VCaP (cell line): ENCODE measurements around the gene ARRDC2.
A peak's percentile ranks its signal among the peaks of the same experiment; 100 is the strongest.
"Not testable (repeated sequence)": the region's sequence is repeated elsewhere in the genome, so short reads cannot be mapped to it uniquely, and the experiment has no call there.

ENCODE experiments used
- H3K27ac ChIP-seq: fragments of 450-650 bp; 2 replicates; pipeline ENCODE4 v1.5.1; 2017
- CTCF ChIP-seq: fragments of 450-650 bp; conservative IDR thresholded peaks from 2 replicates; pipeline ENCODE4 v1.5.1; 2017; ENCODE audit warnings: mild to moderate bottlenecking, moderate library complexity

ARRDC2 gene

GRCh38 chr19:17977488-17977887 lies 30.5 kb upstream of the ARRDC2 start:
- no peak for TF ChIP-seq CTCF
- 0 out of 2 replicates have a peak overlapping the region, but pooled peaks have one; percentile 16 for H3K27ac ChIP-seq

GRCh38 chr19:17981611-17982010 lies 26.4 kb upstream of the ARRDC2 start:
- H3K27ac ChIP-seq = no peak overlapping the region
- TF ChIP-seq CTCF = no peak

- TF ChIP-seq CTCF = no peak
- no peak overlapping the region for H3K27ac ChIP-seq
Observed at GRCh38 chr19:17982430-17982829, 25.5 kb upstream of the ARRDC2 start.

DNA sequence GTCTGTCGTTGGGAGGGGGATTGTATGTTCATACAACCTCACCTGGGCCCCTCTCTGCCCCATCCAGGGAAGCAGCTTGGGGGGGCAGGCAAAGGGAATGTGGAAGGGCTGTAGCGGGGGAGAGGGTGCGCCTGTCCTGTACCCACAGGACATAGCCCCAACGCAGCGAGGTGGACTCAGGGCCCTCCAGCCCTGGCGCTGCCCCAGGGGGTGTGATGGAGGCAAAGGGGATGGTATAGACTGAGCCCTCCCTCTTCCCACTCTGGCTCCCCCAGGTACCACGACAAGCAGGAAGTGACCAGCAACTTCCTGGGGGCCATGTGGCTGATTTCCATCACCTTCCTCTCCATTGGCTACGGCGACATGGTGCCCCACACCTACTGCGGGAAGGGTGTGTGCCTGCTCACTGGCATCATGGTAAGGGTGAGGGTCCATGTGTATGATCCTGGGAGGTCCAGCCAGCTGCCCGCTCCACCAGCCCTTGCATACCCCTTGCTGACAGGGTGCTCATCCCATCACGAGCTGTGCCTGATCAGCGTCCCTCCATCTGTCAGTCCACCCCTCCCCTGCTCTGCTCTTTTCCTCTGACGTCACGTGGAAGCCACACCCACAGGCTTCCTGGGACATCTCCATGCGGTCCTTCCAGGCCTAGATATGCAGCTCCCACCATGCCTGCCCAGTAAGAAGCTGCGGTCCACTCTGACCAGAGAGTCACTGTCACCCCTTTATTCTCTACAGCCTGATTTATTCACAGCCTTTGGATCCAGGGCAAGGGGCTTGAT lies 22.7 kb upstream of the ARRDC2 start:
- H3K27ac ChIP-seq = no peak overlapping the region
- TF ChIP-seq CTCF = no peak

DNA sequence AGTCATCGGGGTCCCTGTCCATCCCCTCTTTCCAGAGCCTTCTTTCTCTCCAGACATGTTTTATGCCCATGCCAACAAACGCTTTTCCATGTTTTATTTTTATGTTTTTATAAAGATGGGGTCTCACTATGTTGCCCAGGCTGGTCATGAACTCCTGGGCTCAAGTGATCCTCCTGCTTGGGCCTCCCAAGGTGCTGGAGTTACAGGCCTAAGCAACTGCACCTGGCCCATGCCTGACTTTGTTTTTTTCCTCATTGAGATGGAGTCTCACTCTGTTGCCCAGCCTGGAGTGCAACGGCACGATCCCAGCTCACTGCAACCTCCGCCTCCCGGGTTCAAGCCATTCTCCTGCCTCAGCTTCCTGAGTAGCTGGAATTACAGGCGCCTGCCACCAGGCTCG lies 21.4 kb upstream of the ARRDC2 start:
- H3K27ac ChIP-seq = not testable (repeated sequence)

- no peak overlapping the region for H3K27ac ChIP-seq
- no peak for TF ChIP-seq CTCF
Observed at GRCh38 chr19:17988161-17988560, 19.8 kb upstream of the ARRDC2 start.

DNA sequence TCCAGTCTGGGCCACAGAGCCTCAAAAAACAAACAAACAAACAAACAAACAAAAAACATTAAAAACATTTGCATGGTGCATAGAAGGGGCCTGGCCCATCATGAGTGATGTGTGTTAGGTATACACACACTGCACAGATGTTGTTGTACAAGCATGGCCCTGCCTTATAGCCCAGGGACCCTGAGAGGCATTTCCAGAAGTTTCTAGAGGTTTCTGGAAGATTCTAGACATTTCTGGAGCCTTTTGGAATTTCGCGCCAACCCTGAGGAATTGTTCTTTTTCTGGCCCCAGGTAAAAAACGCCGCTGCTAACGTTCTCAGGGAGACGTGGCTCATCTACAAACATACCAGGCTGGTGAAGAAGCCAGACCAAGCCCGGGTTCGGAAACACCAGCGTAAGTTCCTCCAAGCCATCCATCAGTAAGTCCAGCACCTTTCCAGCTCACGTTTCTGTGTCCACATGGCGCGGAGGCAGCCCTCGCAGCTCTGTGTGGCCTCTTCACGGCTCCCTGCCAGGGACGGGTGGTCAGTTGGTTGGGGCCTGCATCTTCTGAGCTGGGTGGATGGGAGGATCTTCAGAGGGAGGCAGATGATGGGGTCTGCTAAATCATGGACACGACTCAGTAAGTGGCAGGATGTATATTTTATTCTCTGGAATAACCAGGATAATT lies 18.4 kb upstream of the ARRDC2 start:
- TF ChIP-seq CTCF = no peak

More for the DNA sequence above, 18.4 kb upstream of the ARRDC2 start:
- H3K27ac ChIP-seq = no peak overlapping the region
